Activated CD8-positive, alpha-beta memory T cell treated with anti-CD3 and anti-CD28 coated beads for 1 hour (primary cell): ENCODE measurements around the gene ZMYND12.

ENCODE experiments used
- DNase-seq, 2 donors: peaks; one replicate each; pipeline ENCODE4 v3.0.0-alpha.2; 2020; ENCODE audit warnings: low read depth in 1 of 2; ENCODE audit errors: extremely low read depth in 1 of 2

Gene ZMYND12

DNA sequence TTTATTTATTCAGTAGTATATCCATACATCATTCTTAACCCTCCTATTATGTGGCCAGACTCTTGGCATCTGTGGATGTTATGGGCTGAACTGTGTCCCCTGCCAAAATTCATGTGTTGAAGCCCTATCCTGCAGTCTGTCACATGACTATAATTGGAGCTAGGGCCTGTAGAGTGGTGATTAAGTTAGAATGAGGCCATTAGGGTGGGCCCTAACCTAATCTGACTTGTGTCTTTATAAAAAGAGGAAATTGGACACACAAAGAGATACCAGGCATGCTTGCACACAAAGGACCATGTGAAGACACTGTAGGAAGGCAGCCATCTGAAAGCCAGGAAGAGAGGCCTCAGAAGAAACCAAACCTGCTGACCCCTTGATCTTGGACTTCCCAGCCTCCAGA is 6.6 kb downstream of the ZMYND12 start:
- DNase-seq = no peak

DNA sequence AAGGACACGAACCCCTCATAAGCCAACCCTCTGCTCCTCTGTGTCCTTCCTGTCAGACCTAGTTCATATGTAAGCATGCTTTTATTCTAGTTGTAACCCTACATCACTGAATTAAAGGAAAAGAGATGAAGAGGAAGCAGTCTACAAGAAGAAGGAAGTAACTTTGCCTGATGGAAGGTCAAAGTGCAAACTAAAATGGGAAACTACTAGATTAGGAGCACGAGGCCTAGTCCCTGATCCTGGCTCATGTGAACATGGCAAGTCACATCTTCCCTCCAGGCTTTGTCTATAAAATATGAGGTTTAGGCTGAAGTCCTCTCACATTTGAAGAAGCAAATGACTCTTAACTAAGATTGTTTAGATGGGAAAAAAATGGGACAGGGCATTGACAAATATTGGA is 13.2 kb downstream of the ZMYND12 start:
- DNase-seq = no peak

DNA sequence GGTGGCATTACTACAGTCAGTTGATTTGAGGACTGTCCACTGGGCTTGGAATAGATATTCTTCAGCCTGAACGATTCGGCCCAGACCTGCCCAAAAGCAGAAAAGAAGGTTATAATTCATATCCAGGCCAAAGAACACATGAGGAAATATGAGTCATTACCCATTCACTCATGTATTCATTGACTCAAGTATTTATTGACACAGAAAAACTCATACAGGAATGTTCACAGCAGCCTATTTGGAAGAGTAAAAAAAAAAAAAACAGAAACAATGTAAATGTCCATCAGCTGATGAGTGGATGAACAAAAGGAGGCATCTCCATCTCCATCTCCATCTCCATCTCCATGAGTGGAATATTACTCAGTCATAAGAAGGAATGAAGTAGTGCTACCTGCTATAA is 15.9 kb downstream of the ZMYND12 start:
- DNase-seq = no peak

GRCh38 chr1:42434340-42434739 is 21.5 kb downstream of the ZMYND12 start:
- DNase-seq = no peak

DNA sequence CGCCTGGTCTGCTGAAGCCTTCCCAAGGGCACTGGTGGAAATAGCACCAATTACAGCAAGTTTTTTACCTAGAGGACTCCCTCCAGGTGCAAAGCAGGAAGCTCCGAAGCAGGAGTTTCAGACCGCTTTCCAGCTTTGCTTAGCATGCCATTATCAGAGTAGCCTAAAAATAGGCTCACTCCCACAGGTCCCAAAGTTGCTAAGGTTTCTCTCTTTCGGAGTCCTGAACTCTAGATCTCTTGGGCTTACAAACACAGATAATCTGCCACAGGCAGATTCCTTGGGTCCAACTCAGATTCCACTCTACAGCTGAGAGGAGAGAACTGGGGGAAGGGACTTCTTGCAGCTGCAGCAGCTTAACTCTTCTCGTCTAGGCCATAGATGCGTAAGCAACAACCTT is 22.5 kb downstream of the ZMYND12 start:
- no peak for DNase-seq

- no peak for DNase-seq
Measured at GRCh38 chr1:42432714-42433113, 23.1 kb downstream of the ZMYND12 start.

DNA sequence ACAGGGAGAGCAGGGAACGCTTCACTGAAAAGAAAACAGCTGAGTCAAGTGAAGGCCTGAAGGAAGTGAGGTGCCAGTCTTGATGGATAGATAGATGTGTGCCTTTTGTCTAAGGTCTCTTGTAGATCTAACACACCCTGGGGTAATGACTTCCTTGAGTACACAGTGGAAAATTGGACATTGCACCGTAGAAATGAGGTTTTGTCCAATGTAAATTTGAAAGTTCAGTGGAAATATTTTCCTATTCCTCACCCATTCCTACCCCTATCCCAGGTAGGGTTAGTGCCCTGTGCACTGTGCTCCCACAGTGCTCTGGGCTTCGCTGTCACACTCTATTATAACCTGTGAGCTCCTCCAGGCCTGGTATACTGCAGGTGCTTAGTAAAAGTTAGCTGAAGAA is 24.3 kb downstream of the ZMYND12 start:
- no peak for DNase-seq

DNA sequence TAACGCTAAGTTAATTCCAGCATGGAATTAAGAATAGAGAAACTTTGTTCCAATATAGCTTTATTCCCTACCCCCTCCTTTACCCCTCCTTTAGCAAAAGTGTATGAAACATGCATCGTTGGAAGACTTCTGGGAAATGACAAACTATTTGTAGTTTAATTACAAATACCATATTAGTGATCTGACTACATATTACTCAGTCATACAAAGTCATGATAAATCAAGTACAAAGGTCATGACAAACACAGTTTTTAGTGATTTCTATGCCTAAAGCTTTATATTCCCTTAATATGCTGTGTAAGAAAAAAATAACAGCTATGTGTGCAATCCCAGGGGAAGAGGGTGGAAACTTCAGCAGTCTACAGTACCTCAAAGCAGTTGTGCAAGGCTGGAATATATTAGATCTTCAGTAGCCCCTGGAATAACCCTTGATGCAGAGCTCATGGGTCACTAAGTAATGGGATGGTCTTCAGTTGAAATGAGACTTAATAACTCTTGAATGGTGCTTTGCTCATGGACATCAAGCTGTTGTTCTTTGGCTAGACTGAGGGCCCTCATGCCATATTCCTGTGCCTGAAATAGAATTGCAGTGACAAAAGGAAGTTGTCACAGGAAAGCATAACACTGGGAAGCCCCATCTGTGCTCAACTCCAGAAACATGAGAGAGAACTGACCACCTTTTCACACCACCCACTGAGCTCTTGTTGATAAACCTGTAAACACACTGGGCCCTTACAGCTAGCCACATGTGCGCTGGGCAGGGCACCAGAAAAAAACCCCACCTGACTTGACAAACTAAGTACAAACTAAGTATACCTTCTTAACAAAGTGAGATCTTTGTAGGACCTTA is 25.3 kb downstream of the ZMYND12 start:
- DNase-seq = no peak

DNA sequence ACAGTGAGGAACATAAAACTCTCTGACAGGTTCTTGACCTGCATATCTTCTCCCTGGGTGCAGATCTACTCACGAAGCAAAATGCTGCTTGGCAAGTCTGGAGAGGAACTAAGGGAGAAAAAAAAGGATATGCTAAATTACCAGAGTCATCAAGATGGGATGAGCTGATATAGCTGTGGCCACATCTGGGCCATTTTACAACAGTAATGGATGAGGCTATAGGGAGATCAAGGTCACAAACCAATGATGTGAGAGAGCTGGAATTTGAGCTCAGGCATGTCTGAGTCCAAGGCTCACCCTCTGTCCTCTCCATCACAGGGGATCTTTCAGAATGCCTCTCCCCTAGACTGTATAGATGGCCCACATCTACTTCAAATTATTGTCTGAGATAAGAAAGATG is 26.2 kb downstream of the ZMYND12 start:
- DNase-seq = no peak

- DNase-seq = no peak
Measured at GRCh38 chr1:42427240-42427639, 28.6 kb downstream of the ZMYND12 start.

GRCh38 chr1:42424201-42424600 is 31.6 kb downstream of the ZMYND12 start:
- DNase-seq = no peak

GRCh38 chr1:42423681-42424080 is 32.1 kb downstream of the ZMYND12 start:
- no peak for DNase-seq

- DNase-seq = no peak
Measured at GRCh38 chr1:42422737-42423136, 33.1 kb downstream of the ZMYND12 start.

GRCh38 chr1:42420911-42421585 is 34.8 kb downstream of the ZMYND12 start:
- DNase-seq = no peak

DNA sequence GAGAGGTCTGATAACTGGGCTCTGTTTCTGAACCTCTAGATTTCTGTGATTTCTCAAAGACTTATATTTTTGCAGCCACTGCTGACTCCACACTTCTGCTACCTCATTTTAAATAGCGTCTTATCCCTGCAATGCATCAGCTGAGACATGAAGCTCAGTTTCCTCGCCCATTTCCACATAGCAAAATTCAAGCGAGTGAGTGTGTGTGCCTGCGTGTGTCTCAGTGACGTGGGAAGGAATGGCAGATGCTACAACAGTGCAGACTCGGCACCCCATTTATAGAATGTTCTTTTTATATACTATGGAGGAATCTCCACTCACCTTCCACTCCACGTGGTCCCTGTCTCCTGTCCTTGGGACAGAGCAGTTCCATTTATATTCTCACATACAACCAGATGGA is 35.7 kb downstream of the ZMYND12 start:
- DNase-seq = no peak

GRCh38 chr1:42419126-42419821 is 36.5 kb downstream of the ZMYND12 start:
- no peak for DNase-seq

- no peak for DNase-seq
Measured at GRCh38 chr1:42418516-42418915, 37.3 kb downstream of the ZMYND12 start.

GRCh38 chr1:42417166-42417565 is 38.7 kb downstream of the ZMYND12 start:
- no peak for DNase-seq

GRCh38 chr1:42414551-42415496 is 41.0 kb downstream of the ZMYND12 start:
- DNase-seq = no peak

GRCh38 chr1:42403880-42404400 is 51.9 kb downstream of the ZMYND12 start:
- DNase-seq = no peak
